ENCODE results near the gene TMEM179. TPM values are rescaled to one million over a fixed set of nuclear protein-coding genes. Genes with fewer than 3 reads are reported as not detected.

Gene TMEM179
- total and polyA plus RNA-seq, 2 experiments from 2014 or later = 2.2 to 4.3 TPM

DNA sequence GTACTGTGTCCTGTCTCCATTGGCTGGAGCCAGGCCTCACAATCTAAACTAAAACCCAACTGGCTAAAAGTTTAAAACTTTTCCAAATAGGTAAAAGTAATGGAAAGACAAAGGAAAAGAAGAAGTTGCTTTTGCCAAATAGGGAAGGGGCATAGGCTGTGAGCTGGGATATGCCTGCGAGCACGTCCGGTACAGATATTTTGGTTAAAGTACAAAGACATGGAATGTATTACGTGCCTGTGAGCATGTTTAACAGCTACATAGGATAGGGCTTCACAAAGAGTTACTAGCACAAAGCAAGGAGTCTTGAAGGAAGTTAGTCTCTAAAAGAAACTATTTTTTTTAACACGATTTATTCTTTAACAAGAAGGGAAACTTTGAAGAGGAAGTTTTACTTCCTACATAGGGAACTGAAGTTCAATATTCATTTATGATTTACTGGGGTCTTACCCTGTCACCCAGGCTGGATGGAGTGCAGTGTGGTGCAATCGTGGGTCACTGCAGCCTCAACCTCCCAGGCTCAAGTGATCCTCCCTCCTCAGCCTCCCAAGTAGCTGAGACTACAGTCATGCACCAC is 43.0 kb upstream of the TMEM179 start:
- Histone ChIP-seq H3K4me1 (ENCODE audit: insufficient read depth) (peaks cover 5% of the 10 kb centered on the region), H3K79me2 (no peaks in the 10 kb centered on the region), H3K27ac (no peak overlapping the region), H3K9me3 (ENCODE audit: low read depth) (no peaks in the 10 kb centered on the region), H3K27me3 (no peaks in the 10 kb centered on the region), H4K20me1 (ENCODE audit: insufficient read depth, poor library complexity, severe bottlenecking) (no peaks in the 10 kb centered on the region), H2AFZ (no peak overlapping the region), H3K4me2 (no peak overlapping the region), H3K36me3 (replicated peaks; ENCODE audit: insufficient read depth, low read depth) (no peaks in the 10 kb centered on the region), H3K4me3 (no peak overlapping the region), H3K9me2 (replicated peaks; ENCODE audit: insufficient read depth) (no peaks in the 10 kb centered on the region)
- TF ChIP-seq EZH2phosphoT487 (IDR thresholded peaks at IDR 0.05; ENCODE audit: low read depth, severe bottlenecking, unreplicated experiment) (no peak), EZH2 (IDR thresholded peaks at IDR 0.05; ENCODE audit: borderline replicate concordance) (no peak)
- TF ChIP-seq, protein P1, sequence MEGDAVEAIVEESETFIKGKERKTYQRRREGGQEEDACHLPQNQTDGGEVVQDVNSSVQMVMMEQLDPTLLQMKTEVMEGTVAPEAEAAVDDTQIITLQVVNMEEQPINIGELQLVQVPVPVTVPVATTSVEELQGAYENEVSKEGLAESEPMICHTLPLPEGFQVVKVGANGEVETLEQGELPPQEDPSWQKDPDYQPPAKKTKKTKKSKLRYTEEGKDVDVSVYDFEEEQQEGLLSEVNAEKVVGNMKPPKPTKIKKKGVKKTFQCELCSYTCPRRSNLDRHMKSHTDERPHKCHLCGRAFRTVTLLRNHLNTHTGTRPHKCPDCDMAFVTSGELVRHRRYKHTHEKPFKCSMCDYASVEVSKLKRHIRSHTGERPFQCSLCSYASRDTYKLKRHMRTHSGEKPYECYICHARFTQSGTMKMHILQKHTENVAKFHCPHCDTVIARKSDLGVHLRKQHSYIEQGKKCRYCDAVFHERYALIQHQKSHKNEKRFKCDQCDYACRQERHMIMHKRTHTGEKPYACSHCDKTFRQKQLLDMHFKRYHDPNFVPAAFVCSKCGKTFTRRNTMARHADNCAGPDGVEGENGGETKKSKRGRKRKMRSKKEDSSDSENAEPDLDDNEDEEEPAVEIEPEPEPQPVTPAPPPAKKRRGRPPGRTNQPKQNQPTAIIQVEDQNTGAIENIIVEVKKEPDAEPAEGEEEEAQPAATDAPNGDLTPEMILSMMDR (IDR thresholded peaks at IDR 0.05; ENCODE audit: poor library complexity) = no peak
- no peak for DNase-seq (ENCODE audit: low spot score)
- WGBS (ENCODE audit: low lambda C conversion rate, missing lambda C conversion rate) = 80% methylated on average over 6 of the region's 6 CpGs

DNA sequence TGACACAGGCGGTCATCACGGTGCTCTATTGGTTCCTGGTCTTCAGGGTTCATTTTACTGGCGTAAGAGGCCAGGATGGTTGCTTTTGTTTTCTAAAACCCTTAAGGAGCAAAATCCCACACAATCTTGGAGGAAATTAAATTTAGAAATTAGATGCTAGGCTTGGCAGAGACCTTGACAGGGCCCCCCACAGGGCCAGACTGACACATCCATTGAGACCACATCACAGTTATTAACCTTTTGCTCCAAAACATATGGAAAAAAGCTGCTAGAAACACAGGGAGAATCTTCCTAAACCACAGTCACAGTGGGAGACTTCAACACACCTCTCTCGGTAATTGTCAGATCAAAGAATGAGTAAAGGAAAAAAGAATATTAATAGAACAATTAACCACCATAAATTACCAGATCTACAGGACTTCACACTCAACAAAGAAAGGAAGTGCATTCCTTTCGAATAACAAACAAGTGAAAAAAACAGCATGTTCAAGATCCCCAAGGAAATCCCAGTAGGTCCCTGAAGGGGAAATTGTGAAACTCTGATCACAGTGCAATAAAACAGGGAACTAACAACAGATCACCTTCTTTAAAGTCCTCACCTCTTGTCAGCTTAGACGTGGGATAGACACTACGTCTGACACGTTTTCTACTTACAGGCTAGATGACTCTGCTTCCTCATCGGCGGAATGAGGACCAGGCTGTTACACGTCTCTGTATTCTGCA is 40.2 kb upstream of the TMEM179 start:
- Histone ChIP-seq H3K36me3 (replicated peaks; ENCODE audit: insufficient read depth, low read depth) (no peaks in the 10 kb centered on the region), H3K9me3 (ENCODE audit: low read depth) (no peaks in the 10 kb centered on the region), H3K4me1 (ENCODE audit: insufficient read depth) (no peaks in the 10 kb centered on the region), H3K79me2 (no peaks in the 10 kb centered on the region), H4K20me1 (ENCODE audit: insufficient read depth, poor library complexity, severe bottlenecking) (no peaks in the 10 kb centered on the region), H3K4me2 (no peak overlapping the region), H3K4me3 (no peak overlapping the region), H3K9me2 (replicated peaks; ENCODE audit: insufficient read depth) (no peaks in the 10 kb centered on the region), H3K27ac (no peak overlapping the region), H2AFZ (no peak overlapping the region), H3K27me3 (no peaks in the 10 kb centered on the region)
- TF ChIP-seq EZH2phosphoT487 (IDR thresholded peaks at IDR 0.05; ENCODE audit: low read depth, severe bottlenecking, unreplicated experiment) = no peak
- TF ChIP-seq, protein P1 (IDR thresholded peaks at IDR 0.05; ENCODE audit: poor library complexity) = no peak
- no peak for TF ChIP-seq EZH2 (IDR thresholded peaks at IDR 0.05; ENCODE audit: borderline replicate concordance)
- no peak for DNase-seq (ENCODE audit: low spot score)
- WGBS (ENCODE audit: low lambda C conversion rate, missing lambda C conversion rate) = 71% methylated on average over 11 of the region's 11 CpGs

DNA sequence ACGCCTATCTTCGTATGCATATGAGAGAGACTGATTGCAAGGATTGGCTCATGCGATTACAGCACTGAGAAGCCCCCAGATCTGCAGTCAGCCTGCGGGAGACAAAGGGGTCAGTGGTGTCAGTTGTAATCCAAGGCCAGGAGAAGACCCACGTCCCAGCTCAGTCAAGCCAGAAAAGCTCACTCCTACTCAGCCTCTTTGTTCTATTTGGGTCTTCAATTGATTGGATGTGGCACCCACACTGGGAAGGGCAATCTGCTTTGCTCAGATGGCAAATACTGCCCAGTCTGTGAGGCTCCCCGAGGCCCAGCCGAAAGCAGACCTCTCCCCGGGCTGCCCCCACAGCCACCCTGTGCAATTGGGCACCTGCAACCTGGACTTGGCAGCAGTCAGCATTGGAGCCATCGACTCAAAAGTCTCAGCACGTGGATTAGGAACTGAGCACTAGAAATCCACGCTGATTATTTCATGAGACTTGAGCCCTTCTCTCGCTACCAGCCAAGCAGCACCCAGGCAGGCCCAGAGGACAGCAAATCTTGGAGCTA is 39.6 kb upstream of the TMEM179 start:
- no peaks in the 10 kb centered on the region for H3K79me2 ChIP-seq
- no peaks in the 10 kb centered on the region for H3K27me3 ChIP-seq
- no peak for DNase-seq (ENCODE audit: low spot score)
- H2AFZ ChIP-seq = no peak overlapping the region
- no peak overlapping the region for H3K4me2 ChIP-seq
- no peak overlapping the region for H3K27ac ChIP-seq
- no peaks in the 10 kb centered on the region for H4K20me1 ChIP-seq (ENCODE audit: insufficient read depth, poor library complexity, severe bottlenecking)
- no peaks in the 10 kb centered on the region for H3K4me1 ChIP-seq (ENCODE audit: insufficient read depth)
- no peaks in the 10 kb centered on the region for H3K36me3 ChIP-seq (replicated peaks; ENCODE audit: insufficient read depth, low read depth)
- no peak for TF ChIP-seq EZH2phosphoT487 (IDR thresholded peaks at IDR 0.05; ENCODE audit: low read depth, severe bottlenecking, unreplicated experiment)
- TF ChIP-seq, protein P1 (IDR thresholded peaks at IDR 0.05; ENCODE audit: poor library complexity) = no peak
- no peak for TF ChIP-seq EZH2 (IDR thresholded peaks at IDR 0.05; ENCODE audit: borderline replicate concordance)
- no peak overlapping the region for H3K4me3 ChIP-seq
- 79% methylated on average over 12 of the region's 12 CpGs for WGBS (ENCODE audit: low lambda C conversion rate, missing lambda C conversion rate)
- H3K9me3 ChIP-seq (ENCODE audit: low read depth) = no peaks in the 10 kb centered on the region
- H3K9me2 ChIP-seq (replicated peaks; ENCODE audit: insufficient read depth) = no peaks in the 10 kb centered on the region
